Measurements from ENCODE around the gene INPP5K.
"Not testable (repeated sequence)": the region's sequence is repeated elsewhere in the genome, so short reads cannot be mapped to it uniquely, and the experiment has no call there.

The INPP5K gene

GRCh38 chr17:1511290-1511689, 5.1 kb downstream of the INPP5K start:
- TF ChIP-seq CTCF (IDR thresholded peaks at IDR 0.05; ENCODE audit: low read depth, low read length) = no peak

GRCh38 chr17:1509290-1509881, 7.0 kb downstream of the INPP5K start:
- DNase-seq (ENCODE audit: extremely low read depth, low read depth) = no peak

More at GRCh38 chr17:1511290-1511689, 5.1 kb downstream of the INPP5K start:
- no peak for DNase-seq (ENCODE audit: extremely low read depth, low read depth)

GRCh38 chr17:1508709-1509108, 7.7 kb downstream of the INPP5K start:
- not testable (repeated sequence) for DNase-seq (ENCODE audit: extremely low read depth, low read depth)

More at GRCh38 chr17:1509290-1509881, 7.0 kb downstream of the INPP5K start:
- no peak for TF ChIP-seq CTCF (IDR thresholded peaks at IDR 0.05; ENCODE audit: low read depth, low read length)

- no peak for DNase-seq (ENCODE audit: extremely low read depth, low read depth)
- no peak for TF ChIP-seq CTCF (IDR thresholded peaks at IDR 0.05; ENCODE audit: low read depth, low read length)
Measured at GRCh38 chr17:1506649-1507267, 9.7 kb downstream of the INPP5K start.

GRCh38 chr17:1505586-1505985, 10.8 kb downstream of the INPP5K start:
- DNase-seq (ENCODE audit: extremely low read depth, low read depth) = no peak
- TF ChIP-seq CTCF (IDR thresholded peaks at IDR 0.05; ENCODE audit: low read depth, low read length) = no peak

- TF ChIP-seq CTCF (IDR thresholded peaks at IDR 0.05; ENCODE audit: low read depth, low read length) = no peak
- no peak for DNase-seq (ENCODE audit: extremely low read depth, low read depth)
Measured at GRCh38 chr17:1504866-1505265, 11.5 kb downstream of the INPP5K start.

- DNase-seq (ENCODE audit: extremely low read depth, low read depth) = no peak
- no peak for TF ChIP-seq CTCF (IDR thresholded peaks at IDR 0.05; ENCODE audit: low read depth, low read length)
Measured at GRCh38 chr17:1503699-1504098, 12.7 kb downstream of the INPP5K start.

GRCh38 chr17:1498869-1499268, 17.5 kb downstream of the INPP5K start:
- TF ChIP-seq CTCF (IDR thresholded peaks at IDR 0.05; ENCODE audit: low read depth, low read length) = no peak
- no peak for DNase-seq (ENCODE audit: extremely low read depth, low read depth)
